Activated naive CD8-positive, alpha-beta T cell treated with anti-CD3 and anti-CD28 coated beads for 36 hours (primary cell): Measurements from ENCODE around the gene BMP5. TPM values are rescaled to one million over a fixed set of nuclear protein-coding genes. Genes with fewer than 3 reads are reported as not detected.
"Not testable (repeated sequence)": the region's sequence is repeated elsewhere in the genome, so short reads cannot be mapped to it uniquely, and the experiment has no call there.

ENCODE experiments used
- DNase-seq: peaks from one replicate; pipeline ENCODE4 v3.0.0; 2021
- H3K27ac Mint-ChIP-seq: one replicate; pipeline ENCODE4 v1.8.0; 2022; ENCODE audit warnings: mild to moderate bottlenecking, moderate library complexity, mixed read lengths
- H3K27me3 Mint-ChIP-seq: one replicate; pipeline ENCODE4 v1.8.0; 2022; ENCODE audit warnings: mild to moderate bottlenecking, mixed read lengths
- H3K36me3 Mint-ChIP-seq: one replicate; pipeline ENCODE4 v1.8.0; 2021; ENCODE audit warnings: mild to moderate bottlenecking, mixed read lengths
- H3K4me1 Mint-ChIP-seq: one replicate; pipeline ENCODE4 v1.8.0; 2021; ENCODE audit warnings: mixed read lengths
- H3K4me3 Mint-ChIP-seq: one replicate; pipeline ENCODE4 v1.8.0; 2022; ENCODE audit warnings: mild to moderate bottlenecking, moderate library complexity, mixed read lengths
- H3K9me3 Mint-ChIP-seq: one replicate; pipeline ENCODE4 v1.8.0; 2022; ENCODE audit warnings: mixed read lengths
- total RNA-seq, 2 experiments: library from RNA; stranded (reverse); gene quantifications; one replicate each; pipeline ENCODE4 v1.2.3, GENCODE V29; 2021

BMP5 gene
- total RNA-seq = not detected

DNA sequence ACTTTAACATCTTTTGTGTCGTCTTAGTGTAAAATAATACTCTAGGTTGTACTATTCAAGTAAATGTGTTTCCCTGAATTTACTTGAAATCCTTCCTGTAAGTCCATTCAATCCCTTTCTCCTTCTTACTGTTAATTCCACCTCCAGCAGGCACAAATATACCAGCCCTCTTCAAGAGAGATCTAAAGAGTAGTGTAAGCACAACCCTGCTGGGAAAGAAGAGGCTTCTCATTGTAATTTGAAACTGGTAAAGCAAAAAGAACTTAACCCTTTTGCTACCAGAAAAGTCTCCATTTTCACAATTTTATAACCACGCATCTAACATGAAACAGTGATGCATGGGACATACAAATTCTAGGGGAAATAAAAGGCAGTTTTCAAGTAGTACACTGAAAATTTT is at the start of gene BMP5:
Gene BMP5, minus strand, starts transcription at position 191 of the 400 bp plus-strand sequence. CDS start 725 bp downstream, outside the sequence.
- H3K9me3 Mint-ChIP-seq = no peaks in the 10 kb centered on the region
- no peak for DNase-seq
- no peak within 1 kb of the TSS for H3K27ac Mint-ChIP-seq
- no peaks in the 10 kb centered on the region for H3K36me3 Mint-ChIP-seq
- no peaks in the 10 kb centered on the region for H3K4me1 Mint-ChIP-seq
- H3K27me3 Mint-ChIP-seq = no peaks in the 10 kb centered on the region
- H3K4me3 Mint-ChIP-seq = no peak within 1 kb of the TSS

GRCh38 chr6:55922406-55922805 is 47.0 kb upstream of the BMP5 start:
- H3K9me3 Mint-ChIP-seq = peaks cover 10% of the 10 kb centered on the region
- no peak overlapping the region for H3K4me3 Mint-ChIP-seq
- H3K4me1 Mint-ChIP-seq = no peaks in the 10 kb centered on the region
- no peak overlapping the region for H3K27ac Mint-ChIP-seq
- DNase-seq = no peak
- H3K36me3 Mint-ChIP-seq = no peaks in the 10 kb centered on the region
- H3K27me3 Mint-ChIP-seq = no peaks in the 10 kb centered on the region

GRCh38 chr6:55919716-55920308 is 44.4 kb upstream of the BMP5 start:
- DNase-seq = no peak
- Mint-ChIP-seq H3K4me3 (no peak overlapping the region), H3K27ac (no peak overlapping the region), H3K36me3 (no peaks in the 10 kb centered on the region), H3K4me1 (no peaks in the 10 kb centered on the region), H3K27me3 (no peaks in the 10 kb centered on the region), H3K9me3 (peaks cover 8% of the 10 kb centered on the region)

DNA sequence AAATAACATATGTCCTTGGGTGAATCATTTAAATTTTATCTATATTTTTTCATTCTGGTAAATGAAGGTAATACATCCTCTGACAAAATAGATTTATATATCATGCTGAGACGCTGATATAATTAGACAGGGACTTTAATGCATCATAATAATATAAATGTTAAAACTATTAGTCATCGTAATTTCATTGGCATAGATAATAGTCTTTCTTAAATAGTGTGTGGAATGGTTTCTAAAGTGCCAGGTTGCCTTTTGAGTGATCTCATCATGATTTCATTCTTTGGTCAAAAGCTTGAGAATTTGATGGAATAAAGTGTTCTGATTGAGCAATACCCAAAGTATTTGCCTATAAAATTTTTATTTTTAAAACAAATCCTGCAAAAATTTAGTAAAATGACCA is 43.2 kb upstream of the BMP5 start:
- H3K4me1 Mint-ChIP-seq = no peaks in the 10 kb centered on the region
- peaks cover 5% of the 10 kb centered on the region for H3K9me3 Mint-ChIP-seq
- H3K4me3 Mint-ChIP-seq = no peak overlapping the region
- no peak for DNase-seq
- H3K27ac Mint-ChIP-seq = no peak overlapping the region
- H3K27me3 Mint-ChIP-seq = no peaks in the 10 kb centered on the region
- H3K36me3 Mint-ChIP-seq = no peaks in the 10 kb centered on the region

DNA sequence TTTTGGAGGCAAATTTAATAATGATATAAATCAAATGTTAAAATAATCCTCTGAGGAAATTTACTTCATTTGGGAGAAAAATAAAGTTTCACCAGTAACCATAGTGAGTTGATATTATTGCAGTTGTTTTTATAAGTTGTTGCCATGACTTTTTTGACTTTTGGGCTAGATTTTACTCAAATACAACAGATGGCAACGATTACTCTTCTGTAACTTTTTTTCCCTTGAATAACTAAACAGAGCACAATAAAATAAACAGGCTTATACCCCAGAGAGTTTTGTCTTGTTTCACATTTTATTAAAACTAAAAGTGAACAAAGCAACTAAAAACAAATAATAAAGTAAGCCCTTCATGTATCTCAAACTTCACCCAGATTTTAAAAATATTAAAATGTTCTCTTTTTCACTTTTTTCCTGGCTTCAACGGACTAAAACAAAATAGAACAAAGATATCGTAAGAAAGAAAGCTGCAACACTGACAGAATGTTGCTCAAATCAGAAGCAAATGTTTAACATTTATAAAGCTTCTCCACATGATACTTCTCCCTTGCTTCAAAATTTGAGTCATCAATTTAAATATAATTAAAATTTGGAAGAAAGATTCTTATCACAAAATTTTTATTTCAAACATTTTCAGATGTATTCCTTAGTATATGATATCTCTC is 42.5 kb upstream of the BMP5 start:
- Mint-ChIP-seq H3K27me3 (no peaks in the 10 kb centered on the region), H3K27ac (no peak overlapping the region), H3K4me3 (no peak overlapping the region), H3K9me3 (peaks cover 5% of the 10 kb centered on the region), H3K36me3 (no peaks in the 10 kb centered on the region), H3K4me1 (no peaks in the 10 kb centered on the region)
- DNase-seq = no peak

GRCh38 chr6:55916188-55916587 is 40.8 kb upstream of the BMP5 start:
- no peaks in the 10 kb centered on the region for H3K27me3 Mint-ChIP-seq
- no peaks in the 10 kb centered on the region for H3K4me1 Mint-ChIP-seq
- H3K4me3 Mint-ChIP-seq = no peak overlapping the region
- no peaks in the 10 kb centered on the region for H3K36me3 Mint-ChIP-seq
- DNase-seq = no peak
- H3K27ac Mint-ChIP-seq = no peak overlapping the region
- peaks cover 3% of the 10 kb centered on the region for H3K9me3 Mint-ChIP-seq

- H3K4me3 Mint-ChIP-seq = no peak overlapping the region
Measured at GRCh38 chr6:55913228-55914195, 38.1 kb upstream of the BMP5 start.

GRCh38 chr6:55910466-55910865 is 35.1 kb upstream of the BMP5 start:
- not testable (repeated sequence) for H3K36me3 Mint-ChIP-seq, H3K27me3 Mint-ChIP-seq

More at GRCh38 chr6:55913228-55914195, 38.1 kb upstream of the BMP5 start:
- H3K27me3 Mint-ChIP-seq = no peaks in the 10 kb centered on the region
- no peaks in the 10 kb centered on the region for H3K4me1 Mint-ChIP-seq
- H3K36me3 Mint-ChIP-seq = no peaks in the 10 kb centered on the region
- H3K9me3 Mint-ChIP-seq = peaks cover 1% of the 10 kb centered on the region
- no peak for DNase-seq
- H3K27ac Mint-ChIP-seq = no peak overlapping the region

DNA sequence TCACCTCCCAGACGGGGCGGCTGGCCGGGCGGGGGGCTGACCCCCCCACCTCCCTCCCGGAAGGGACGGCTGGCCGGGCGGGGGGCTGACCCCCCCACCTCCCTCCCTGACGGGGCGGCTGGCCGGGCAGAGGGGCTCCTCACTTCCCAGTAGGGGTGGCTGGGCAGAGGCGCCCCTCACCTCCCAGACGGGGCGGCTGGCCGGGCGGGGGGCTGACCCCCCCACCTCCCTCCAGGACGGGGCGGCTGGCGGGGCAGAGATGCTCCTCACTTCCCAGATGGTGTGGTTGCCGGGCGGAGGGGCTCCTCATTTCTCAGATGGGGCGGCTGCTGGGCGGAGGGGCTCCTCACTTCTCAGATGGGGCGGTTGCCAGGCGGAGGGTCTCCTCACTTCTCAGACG is 34.5 kb upstream of the BMP5 start:
- H3K9me3 Mint-ChIP-seq, H3K36me3 Mint-ChIP-seq, H3K4me1 Mint-ChIP-seq, H3K4me3 Mint-ChIP-seq, H3K27ac Mint-ChIP-seq, DNase-seq, H3K27me3 Mint-ChIP-seq: not testable (repeated sequence)

More at GRCh38 chr6:55910466-55910865, 35.1 kb upstream of the BMP5 start:
- not testable (repeated sequence) for H3K9me3 Mint-ChIP-seq, H3K4me3 Mint-ChIP-seq, DNase-seq, H3K4me1 Mint-ChIP-seq, H3K27ac Mint-ChIP-seq

DNA sequence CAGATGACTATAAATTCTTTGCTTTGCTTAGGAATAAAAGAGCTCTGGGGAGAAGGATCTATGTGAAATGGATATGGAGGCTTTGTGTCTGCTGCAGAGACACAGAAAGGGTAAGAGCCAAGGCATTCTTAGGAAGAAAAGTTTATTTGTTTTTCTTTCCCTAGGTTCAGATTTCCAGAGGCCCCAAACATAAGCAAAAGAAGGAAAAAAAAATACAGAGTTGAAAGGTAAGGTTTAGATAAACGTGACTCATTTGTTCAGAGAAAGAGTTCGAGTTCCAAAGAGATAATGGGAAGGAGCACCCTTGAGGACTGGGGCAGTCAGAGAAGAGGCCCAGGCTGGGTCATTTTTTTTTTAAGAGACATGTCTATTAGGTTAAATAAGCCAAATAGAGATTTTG is 27.4 kb upstream of the BMP5 start:
- Mint-ChIP-seq H3K9me3 (no peaks in the 10 kb centered on the region), H3K4me3 (no peak overlapping the region), H3K27me3 (no peaks in the 10 kb centered on the region), H3K4me1 (no peaks in the 10 kb centered on the region), H3K36me3 (no peaks in the 10 kb centered on the region), H3K27ac (no peak overlapping the region)
- DNase-seq = no peak

- no peaks in the 10 kb centered on the region for H3K27me3 Mint-ChIP-seq
- H3K9me3 Mint-ChIP-seq = no peaks in the 10 kb centered on the region
- no peak overlapping the region for H3K4me3 Mint-ChIP-seq
- H3K27ac Mint-ChIP-seq = no peak overlapping the region
- H3K4me1 Mint-ChIP-seq = no peaks in the 10 kb centered on the region
- no peaks in the 10 kb centered on the region for H3K36me3 Mint-ChIP-seq
- no peak for DNase-seq
Measured at GRCh38 chr6:55901765-55902270, 26.4 kb upstream of the BMP5 start.

GRCh38 chr6:55898342-55898741 is 23.0 kb upstream of the BMP5 start:
- H3K36me3 Mint-ChIP-seq = no peaks in the 10 kb centered on the region
- H3K9me3 Mint-ChIP-seq = peaks cover 3% of the 10 kb centered on the region
- no peak for DNase-seq
- no peak overlapping the region for H3K4me3 Mint-ChIP-seq
- H3K27ac Mint-ChIP-seq = no peak overlapping the region
- H3K27me3 Mint-ChIP-seq = no peaks in the 10 kb centered on the region
- H3K4me1 Mint-ChIP-seq = no peaks in the 10 kb centered on the region

DNA sequence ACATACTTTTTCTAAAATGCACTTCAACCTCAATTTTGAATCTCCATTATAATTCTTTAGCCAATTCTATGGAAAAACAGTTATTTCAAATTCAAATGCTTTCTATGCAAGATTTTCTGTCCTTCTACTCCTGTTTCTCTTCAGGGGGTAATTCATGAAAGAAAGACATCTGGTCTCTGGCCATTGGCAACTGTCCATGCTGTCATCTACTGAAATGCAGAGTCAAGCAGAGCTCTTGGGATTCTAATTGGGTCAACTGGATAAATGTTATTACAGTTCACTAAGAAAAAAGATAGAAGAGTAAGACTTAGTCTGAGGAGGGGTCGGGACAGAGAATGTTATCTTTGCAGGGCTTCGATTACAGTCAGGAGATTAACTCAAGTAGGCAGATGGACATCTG is 22.0 kb upstream of the BMP5 start:
- H3K4me1 Mint-ChIP-seq = no peaks in the 10 kb centered on the region
- H3K27ac Mint-ChIP-seq = no peak overlapping the region
- H3K36me3 Mint-ChIP-seq = no peaks in the 10 kb centered on the region

DNA sequence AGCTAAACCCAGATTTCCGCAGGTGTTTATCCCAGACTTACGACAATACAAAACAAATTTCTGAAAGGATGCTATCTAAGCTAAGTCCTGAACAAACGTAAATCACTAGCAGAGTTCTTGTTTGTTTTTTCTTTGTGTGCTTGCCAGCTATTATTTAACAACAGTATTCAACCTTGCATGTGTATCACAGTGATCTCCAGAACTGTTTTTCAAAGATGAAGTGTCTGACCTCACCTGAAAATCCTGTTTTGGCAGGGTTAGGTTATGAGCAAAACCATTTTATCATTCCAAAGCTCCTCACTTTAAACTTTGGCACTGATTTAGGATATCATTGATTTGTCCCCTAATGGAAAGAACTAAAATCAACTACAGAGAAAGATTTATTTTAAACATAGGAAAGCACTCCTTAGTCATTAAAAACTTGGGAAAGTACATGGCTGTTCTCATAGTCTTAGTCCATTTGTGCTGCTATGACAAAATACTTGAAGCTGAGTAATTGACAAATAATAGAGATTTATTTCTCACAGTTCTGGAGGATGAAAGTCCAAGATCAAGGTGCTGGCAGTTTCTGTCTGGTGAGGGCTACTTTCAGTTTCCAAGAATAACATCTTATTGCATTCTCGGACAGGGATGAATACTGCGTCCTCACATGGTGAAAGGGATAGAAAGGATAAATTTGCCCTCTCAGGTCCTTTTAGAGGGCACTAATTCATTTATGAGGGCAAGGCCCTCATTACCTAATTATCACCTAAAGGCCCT is 20.8 kb upstream of the BMP5 start:
- DNase-seq = no peak
- no peaks in the 10 kb centered on the region for H3K4me1 Mint-ChIP-seq
- H3K36me3 Mint-ChIP-seq = no peaks in the 10 kb centered on the region
- no peaks in the 10 kb centered on the region for H3K27me3 Mint-ChIP-seq
- peaks cover 3% of the 10 kb centered on the region for H3K9me3 Mint-ChIP-seq
- no peak overlapping the region for H3K27ac Mint-ChIP-seq
- H3K4me3 Mint-ChIP-seq = no peak overlapping the region

More for the DNA sequence above, 22.0 kb upstream of the BMP5 start:
- Mint-ChIP-seq H3K4me3 (no peak overlapping the region), H3K9me3 (peaks cover 3% of the 10 kb centered on the region), H3K27me3 (no peaks in the 10 kb centered on the region)
- DNase-seq = no peak
